NCI-H748 (cell line): Measurements from ENCODE around the gene PRMT7.
"Not testable (repeated sequence)": the region's sequence is repeated elsewhere in the genome, so short reads cannot be mapped to it uniquely, and the experiment has no call there.

Experiments
- DNase-seq: peaks from one replicate; lab custom pipeline; 2025; ENCODE audit not compliant: unreplicated experiment; lab: John Stamatoyannopoulos, UW

Gene PRMT7

GRCh38 chr16:68283346-68283745 lies 27.5 kb upstream of the PRMT7 start:
- no peak for DNase-seq

- no peak for DNase-seq
Observed at GRCh38 chr16:68283801-68284598, 26.8 kb upstream of the PRMT7 start.

GRCh38 chr16:68284847-68285246 lies 26.0 kb upstream of the PRMT7 start:
- no peak for DNase-seq

- DNase-seq: no peak
Observed at GRCh38 chr16:68285683-68286082, 25.1 kb upstream of the PRMT7 start.

GRCh38 chr16:68286153-68287074 lies 24.4 kb upstream of the PRMT7 start:
- DNase-seq: no peak

- no peak for DNase-seq
Observed at GRCh38 chr16:68287276-68288251, 23.3 kb upstream of the PRMT7 start.

- DNase-seq: no peak
Observed at GRCh38 chr16:68288252-68288650, 22.6 kb upstream of the PRMT7 start.

- DNase-seq: not testable (repeated sequence)
Observed at GRCh38 chr16:68288796-68289195, 22.0 kb upstream of the PRMT7 start.

GRCh38 chr16:68289202-68289601 lies 21.6 kb upstream of the PRMT7 start:
- no peak for DNase-seq

- DNase-seq: no peak
Observed at GRCh38 chr16:68289621-68290329, 21.0 kb upstream of the PRMT7 start.

GRCh38 chr16:68290450-68290849 lies 20.4 kb upstream of the PRMT7 start:
- DNase-seq: no peak

- no peak for DNase-seq
Observed at GRCh38 chr16:68291227-68291626, 19.6 kb upstream of the PRMT7 start.

- no peak for DNase-seq
Observed at GRCh38 chr16:68292425-68292824, 18.4 kb upstream of the PRMT7 start.

- no peak for DNase-seq
Observed at GRCh38 chr16:68296291-68296690, 14.5 kb upstream of the PRMT7 start.

- no peak for DNase-seq
Observed at GRCh38 chr16:68296693-68297092, 14.1 kb upstream of the PRMT7 start.

GRCh38 chr16:68297908-68298307 lies 12.9 kb upstream of the PRMT7 start:
- no peak for DNase-seq

- DNase-seq: no peak
Observed at GRCh38 chr16:68298312-68298711, 12.5 kb upstream of the PRMT7 start.

- DNase-seq: no peak
Observed at GRCh38 chr16:68298907-68299561, 11.8 kb upstream of the PRMT7 start.

GRCh38 chr16:68299571-68300453 lies 11.0 kb upstream of the PRMT7 start:
- DNase-seq: no peak
